ENCODE results near the gene UCKL1.

DNA sequence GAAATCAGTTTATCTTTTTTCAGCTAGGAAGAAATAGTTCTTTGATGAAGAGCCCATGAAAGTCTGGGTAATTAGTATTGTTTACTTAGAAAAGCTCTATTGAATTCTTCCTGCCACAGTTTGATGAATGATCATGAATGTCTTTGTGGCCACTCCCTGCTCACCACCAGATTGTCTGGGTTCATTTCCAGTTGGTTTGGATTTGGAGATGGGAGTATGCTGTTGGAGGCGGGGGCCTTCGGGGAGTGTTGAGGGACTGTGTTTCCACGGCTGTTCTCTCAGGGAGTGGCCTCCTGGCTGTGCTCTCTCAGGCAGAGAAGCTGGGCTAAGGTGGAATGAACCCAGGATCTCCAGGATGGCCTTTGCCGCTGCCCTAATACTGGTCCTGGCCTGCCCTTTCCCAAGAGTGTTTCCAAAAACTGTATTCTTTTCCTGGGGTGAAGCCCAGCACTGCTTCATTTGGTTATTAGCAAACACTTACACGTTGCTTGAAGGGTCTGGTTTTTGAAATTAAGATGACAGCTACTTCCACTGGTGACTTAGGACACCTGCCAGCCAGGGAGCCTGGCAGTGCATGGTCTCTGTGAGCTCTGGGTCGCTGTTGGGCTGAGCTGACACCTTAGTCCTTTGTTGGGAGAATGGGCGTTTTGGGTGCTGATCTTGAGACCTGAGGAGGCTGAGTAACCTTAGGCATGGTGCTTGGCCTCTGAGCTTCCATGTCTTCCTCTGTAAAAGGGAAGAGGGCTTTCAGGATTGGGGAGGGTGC is 47.9 kb upstream of the UCKL1 start:
- TF ChIP-seq, protein P1, sequence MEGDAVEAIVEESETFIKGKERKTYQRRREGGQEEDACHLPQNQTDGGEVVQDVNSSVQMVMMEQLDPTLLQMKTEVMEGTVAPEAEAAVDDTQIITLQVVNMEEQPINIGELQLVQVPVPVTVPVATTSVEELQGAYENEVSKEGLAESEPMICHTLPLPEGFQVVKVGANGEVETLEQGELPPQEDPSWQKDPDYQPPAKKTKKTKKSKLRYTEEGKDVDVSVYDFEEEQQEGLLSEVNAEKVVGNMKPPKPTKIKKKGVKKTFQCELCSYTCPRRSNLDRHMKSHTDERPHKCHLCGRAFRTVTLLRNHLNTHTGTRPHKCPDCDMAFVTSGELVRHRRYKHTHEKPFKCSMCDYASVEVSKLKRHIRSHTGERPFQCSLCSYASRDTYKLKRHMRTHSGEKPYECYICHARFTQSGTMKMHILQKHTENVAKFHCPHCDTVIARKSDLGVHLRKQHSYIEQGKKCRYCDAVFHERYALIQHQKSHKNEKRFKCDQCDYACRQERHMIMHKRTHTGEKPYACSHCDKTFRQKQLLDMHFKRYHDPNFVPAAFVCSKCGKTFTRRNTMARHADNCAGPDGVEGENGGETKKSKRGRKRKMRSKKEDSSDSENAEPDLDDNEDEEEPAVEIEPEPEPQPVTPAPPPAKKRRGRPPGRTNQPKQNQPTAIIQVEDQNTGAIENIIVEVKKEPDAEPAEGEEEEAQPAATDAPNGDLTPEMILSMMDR (IDR thresholded peaks at IDR 0.05; ENCODE audit: insufficient read depth, low read length) = no peak
- TF ChIP-seq POLR2AphosphoS5 (IDR thresholded peaks at IDR 0.05; ENCODE audit: low read depth) (no peak), GABPA (IDR thresholded peaks at IDR 0.05; ENCODE audit: low read depth) (no peak)
- TF ChIP-seq, protein P2, sequence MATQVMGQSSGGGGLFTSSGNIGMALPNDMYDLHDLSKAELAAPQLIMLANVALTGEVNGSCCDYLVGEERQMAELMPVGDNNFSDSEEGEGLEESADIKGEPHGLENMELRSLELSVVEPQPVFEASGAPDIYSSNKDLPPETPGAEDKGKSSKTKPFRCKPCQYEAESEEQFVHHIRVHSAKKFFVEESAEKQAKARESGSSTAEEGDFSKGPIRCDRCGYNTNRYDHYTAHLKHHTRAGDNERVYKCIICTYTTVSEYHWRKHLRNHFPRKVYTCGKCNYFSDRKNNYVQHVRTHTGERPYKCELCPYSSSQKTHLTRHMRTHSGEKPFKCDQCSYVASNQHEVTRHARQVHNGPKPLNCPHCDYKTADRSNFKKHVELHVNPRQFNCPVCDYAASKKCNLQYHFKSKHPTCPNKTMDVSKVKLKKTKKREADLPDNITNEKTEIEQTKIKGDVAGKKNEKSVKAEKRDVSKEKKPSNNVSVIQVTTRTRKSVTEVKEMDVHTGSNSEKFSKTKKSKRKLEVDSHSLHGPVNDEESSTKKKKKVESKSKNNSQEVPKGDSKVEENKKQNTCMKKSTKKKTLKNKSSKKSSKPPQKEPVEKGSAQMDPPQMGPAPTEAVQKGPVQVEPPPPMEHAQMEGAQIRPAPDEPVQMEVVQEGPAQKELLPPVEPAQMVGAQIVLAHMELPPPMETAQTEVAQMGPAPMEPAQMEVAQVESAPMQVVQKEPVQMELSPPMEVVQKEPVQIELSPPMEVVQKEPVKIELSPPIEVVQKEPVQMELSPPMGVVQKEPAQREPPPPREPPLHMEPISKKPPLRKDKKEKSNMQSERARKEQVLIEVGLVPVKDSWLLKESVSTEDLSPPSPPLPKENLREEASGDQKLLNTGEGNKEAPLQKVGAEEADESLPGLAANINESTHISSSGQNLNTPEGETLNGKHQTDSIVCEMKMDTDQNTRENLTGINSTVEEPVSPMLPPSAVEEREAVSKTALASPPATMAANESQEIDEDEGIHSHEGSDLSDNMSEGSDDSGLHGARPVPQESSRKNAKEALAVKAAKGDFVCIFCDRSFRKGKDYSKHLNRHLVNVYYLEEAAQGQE (IDR thresholded peaks at IDR 0.05; ENCODE audit: insufficient replicate concordance, low read depth) = no peak
